ENCODE measurements around the gene AP1S1.

The AP1S1 gene

DNA sequence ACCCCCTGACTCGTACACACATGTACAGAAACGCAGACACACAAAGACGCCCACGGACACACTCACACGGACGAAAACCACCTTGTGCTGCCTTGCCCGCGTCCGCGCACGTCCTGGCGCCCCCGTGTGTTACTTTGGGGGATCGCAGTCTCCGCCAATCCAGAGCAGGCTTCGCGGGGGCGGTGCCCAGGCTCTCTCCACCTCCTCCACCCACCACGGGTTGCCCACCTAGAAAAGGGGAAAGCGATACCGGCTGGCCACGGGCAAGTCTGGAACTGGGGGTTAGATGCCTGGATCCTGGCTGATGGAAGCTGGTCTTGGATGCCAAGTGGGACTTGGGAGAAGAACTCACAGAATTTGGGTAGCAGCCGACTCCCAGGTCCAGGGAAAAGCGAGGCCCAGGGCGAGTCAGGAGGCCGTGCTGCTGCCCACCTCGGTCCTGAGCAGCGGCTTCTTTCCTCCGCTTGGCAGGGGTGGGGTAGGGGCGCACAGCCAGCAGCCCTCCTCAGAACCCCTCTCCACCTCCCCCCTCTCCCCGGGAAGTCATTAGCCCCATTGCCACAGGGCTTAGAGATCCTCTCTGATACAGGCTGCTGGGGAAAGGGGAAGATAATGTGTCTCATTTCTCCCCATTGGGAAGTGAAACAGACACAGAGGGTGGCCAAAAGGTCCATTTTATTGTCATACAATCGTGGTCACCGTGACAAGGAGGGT is 15.7 kb downstream of the AP1S1 start:
- Histone ChIP-seq H3K4me3 (ENCODE audit: low read depth, low read length) (peak overlapping the region; percentile 73), H3K9ac (ENCODE audit: low read depth, low read length) (no peak overlapping the region), H3K27me3 (ENCODE audit: control insufficient read depth, insufficient read depth, low read length) (peaks cover 83% of the 10 kb centered on the region), H3K4me1 (ENCODE audit: control insufficient read depth, insufficient read depth, low read length) (peaks cover 33% of the 10 kb centered on the region), H3K9me3 (ENCODE audit: control insufficient read depth, insufficient read depth, low read length) (no peaks in the 10 kb centered on the region), H3K36me3 (ENCODE audit: control insufficient read depth, insufficient read depth, low read length) (no peaks in the 10 kb centered on the region)

DNA sequence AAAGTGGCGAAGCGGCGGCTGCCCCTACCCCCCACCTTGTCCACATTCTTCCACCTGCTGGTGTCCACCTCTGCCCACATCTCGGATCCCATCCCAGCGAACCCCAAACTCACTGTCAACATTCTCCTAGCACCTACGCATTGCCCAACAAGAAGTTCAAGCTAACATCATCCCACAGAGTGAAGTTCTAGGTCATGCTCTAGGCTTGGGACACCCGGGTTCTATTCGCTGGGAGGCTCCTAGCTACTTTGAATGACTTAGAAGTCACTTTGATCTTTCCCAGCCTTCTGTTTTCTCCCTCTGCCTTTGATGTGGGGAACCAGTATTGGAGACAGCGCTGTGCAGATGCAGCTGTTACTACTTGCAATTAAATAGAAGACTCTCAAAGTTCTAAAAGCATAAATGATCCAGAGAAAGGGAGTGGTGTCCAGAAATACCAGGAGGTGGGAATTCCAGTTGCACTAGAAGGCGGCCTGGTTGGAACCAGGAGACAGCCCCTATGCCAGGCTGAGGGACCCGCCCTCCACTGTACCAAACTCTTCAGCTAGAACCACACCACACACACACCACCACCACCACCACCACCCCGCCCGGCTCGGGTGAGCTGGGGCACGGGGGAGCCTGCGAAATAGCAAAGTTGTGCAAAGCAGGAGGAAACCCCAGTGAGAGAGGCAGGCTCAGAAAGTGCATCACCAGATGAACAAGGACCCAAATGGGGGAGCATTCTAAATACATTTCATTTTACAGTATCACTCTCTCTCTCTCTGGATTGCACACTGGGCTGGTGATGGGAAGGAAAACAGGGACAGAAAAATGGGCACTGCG is 16.6 kb downstream of the AP1S1 start:
- Histone ChIP-seq H3K9ac (ENCODE audit: low read depth, low read length) (no peak overlapping the region), H3K4me3 (ENCODE audit: low read depth, low read length) (peak overlapping the region; percentile 73), H3K27me3 (ENCODE audit: control insufficient read depth, insufficient read depth, low read length) (peaks cover 89% of the 10 kb centered on the region), H3K36me3 (ENCODE audit: control insufficient read depth, insufficient read depth, low read length) (no peaks in the 10 kb centered on the region), H3K4me1 (ENCODE audit: control insufficient read depth, insufficient read depth, low read length) (peaks cover 33% of the 10 kb centered on the region), H3K9me3 (ENCODE audit: control insufficient read depth, insufficient read depth, low read length) (no peaks in the 10 kb centered on the region)

- H3K27me3 ChIP-seq (ENCODE audit: control insufficient read depth, insufficient read depth, low read length): peaks cover 93% of the 10 kb centered on the region
- no peaks in the 10 kb centered on the region for H3K9me3 ChIP-seq (ENCODE audit: control insufficient read depth, insufficient read depth, low read length)
- H3K4me1 ChIP-seq (ENCODE audit: control insufficient read depth, insufficient read depth, low read length): peaks cover 33% of the 10 kb centered on the region
- H3K36me3 ChIP-seq (ENCODE audit: control insufficient read depth, insufficient read depth, low read length): no peaks in the 10 kb centered on the region
- no peak overlapping the region for H3K9ac ChIP-seq (ENCODE audit: low read depth, low read length)
- peak overlapping the region; percentile 69 for H3K4me3 ChIP-seq (ENCODE audit: low read depth, low read length)
Measured at GRCh38 chr7:101171442-101171837, 17.2 kb downstream of the AP1S1 start.

DNA sequence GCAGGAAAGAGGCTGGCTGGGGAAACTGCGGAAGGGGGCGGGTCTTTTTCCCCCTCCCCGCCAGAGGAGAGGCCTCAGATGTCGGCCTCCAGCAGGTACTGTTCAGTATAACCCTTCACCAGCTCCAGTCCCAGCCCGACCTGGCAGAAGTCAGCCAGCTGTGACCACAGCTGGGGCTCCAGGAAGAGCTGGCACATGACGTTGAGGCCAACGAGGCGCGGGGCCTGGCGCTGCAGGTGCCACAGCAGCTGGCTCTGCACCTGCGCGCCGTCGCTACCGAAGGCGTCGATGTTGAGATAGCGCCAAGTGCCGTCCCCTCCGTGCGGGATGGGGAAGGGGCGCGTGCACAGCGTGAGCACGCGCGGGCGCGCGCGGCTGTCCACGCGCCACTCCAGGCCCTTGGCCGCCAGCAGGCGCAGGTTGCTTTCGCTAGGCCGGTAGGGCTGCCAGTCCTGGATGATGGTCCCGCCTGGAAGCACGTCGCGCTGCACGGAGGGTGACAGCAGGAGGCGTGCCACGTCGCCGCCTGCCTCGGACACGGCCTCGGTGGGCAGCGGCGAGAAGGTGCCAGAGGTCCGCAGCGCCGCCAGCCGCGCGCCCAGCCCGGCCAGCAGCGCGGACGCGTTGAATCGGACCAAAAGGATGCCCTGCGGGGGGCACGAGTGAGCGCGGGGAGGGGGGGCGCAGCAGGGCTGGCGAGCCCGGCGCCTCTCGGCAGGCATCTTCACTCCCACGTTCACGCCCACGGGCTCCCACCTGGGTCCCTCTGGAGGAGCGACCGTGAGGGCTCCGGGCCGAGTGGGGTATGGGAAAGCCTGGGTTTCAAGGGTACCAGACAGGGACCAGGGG is 18.0 kb downstream of the AP1S1 start:
- Histone ChIP-seq H3K9me3 (ENCODE audit: control insufficient read depth, insufficient read depth, low read length) (no peaks in the 10 kb centered on the region), H3K9ac (ENCODE audit: low read depth, low read length) (no peak overlapping the region), H3K27me3 (ENCODE audit: control insufficient read depth, insufficient read depth, low read length) (peaks cover 96% of the 10 kb centered on the region), H3K4me1 (ENCODE audit: control insufficient read depth, insufficient read depth, low read length) (peaks cover 33% of the 10 kb centered on the region), H3K4me3 (ENCODE audit: low read depth, low read length) (peak overlapping the region; percentile 69), H3K36me3 (ENCODE audit: control insufficient read depth, insufficient read depth, low read length) (no peaks in the 10 kb centered on the region)

DNA sequence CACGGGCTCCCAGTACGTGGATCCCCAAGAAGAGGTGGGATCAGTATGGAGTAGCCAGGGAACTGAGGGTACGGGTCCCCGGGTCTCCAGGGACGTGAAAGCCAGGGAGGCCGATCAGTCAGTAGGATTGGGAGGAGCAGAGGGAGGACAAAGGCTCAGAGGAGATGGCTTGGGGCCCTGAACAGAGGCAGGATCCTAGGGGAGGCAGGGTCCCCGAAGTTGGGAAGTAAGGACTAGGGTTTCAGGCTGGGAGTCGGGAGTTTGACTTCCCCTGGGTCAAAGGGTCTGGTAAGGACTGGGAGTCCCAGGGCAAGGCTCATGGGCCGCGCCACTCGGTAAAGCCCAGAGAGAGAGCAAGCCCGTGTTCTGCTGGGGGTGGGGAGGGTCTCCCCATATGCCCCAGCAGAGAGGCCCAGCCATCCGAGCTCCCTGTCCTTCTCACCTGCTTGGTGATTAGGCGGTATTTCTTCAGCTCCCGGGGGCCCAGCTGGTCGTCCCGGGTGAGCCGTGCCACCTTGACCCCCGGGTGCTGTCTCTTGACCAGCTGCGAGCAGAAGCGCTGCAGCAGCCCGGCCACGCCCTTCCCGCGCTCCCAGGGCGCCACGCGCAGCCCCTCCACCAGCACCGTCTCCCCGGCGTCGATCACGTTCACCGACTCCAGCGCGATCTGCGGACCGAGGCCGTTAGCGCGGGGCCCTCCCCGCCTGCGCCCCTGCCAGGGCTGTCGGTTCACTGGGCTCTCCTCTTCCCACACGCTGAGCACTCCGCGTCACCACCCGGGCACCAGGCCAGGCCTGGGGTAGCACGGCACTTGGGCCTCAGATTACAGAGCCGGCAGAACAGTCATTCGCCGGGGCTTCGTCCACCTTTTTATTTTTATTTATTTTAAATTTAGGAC is 18.8 kb downstream of the AP1S1 start:
- H3K27me3 ChIP-seq (ENCODE audit: control insufficient read depth, insufficient read depth, low read length): peaks cover 98% of the 10 kb centered on the region
- peak overlapping the region; percentile 69 for H3K4me3 ChIP-seq (ENCODE audit: low read depth, low read length)
- peaks cover 26% of the 10 kb centered on the region for H3K4me1 ChIP-seq (ENCODE audit: control insufficient read depth, insufficient read depth, low read length)
- H3K9ac ChIP-seq (ENCODE audit: low read depth, low read length): no peak overlapping the region
- H3K9me3 ChIP-seq (ENCODE audit: control insufficient read depth, insufficient read depth, low read length): no peaks in the 10 kb centered on the region
- no peaks in the 10 kb centered on the region for H3K36me3 ChIP-seq (ENCODE audit: control insufficient read depth, insufficient read depth, low read length)

- no peaks in the 10 kb centered on the region for H3K9me3 ChIP-seq (ENCODE audit: control insufficient read depth, insufficient read depth, low read length)
- H3K4me3 ChIP-seq (ENCODE audit: low read depth, low read length): peak overlapping the region; percentile 69
- no peak overlapping the region for H3K9ac ChIP-seq (ENCODE audit: low read depth, low read length)
- no peaks in the 10 kb centered on the region for H3K36me3 ChIP-seq (ENCODE audit: control insufficient read depth, insufficient read depth, low read length)
- peaks cover 20% of the 10 kb centered on the region for H3K4me1 ChIP-seq (ENCODE audit: control insufficient read depth, insufficient read depth, low read length)
- peaks cover 96% of the 10 kb centered on the region for H3K27me3 ChIP-seq (ENCODE audit: control insufficient read depth, insufficient read depth, low read length)
Measured at GRCh38 chr7:101173752-101174244, 19.5 kb downstream of the AP1S1 start.

GRCh38 chr7:101174322-101174854 is 20.1 kb downstream of the AP1S1 start:
- peak overlapping the region; percentile 69 for H3K4me3 ChIP-seq (ENCODE audit: low read depth, low read length)
- H3K9me3 ChIP-seq (ENCODE audit: control insufficient read depth, insufficient read depth, low read length): no peaks in the 10 kb centered on the region
- no peaks in the 10 kb centered on the region for H3K36me3 ChIP-seq (ENCODE audit: control insufficient read depth, insufficient read depth, low read length)
- no peak overlapping the region for H3K9ac ChIP-seq (ENCODE audit: low read depth, low read length)
- H3K4me1 ChIP-seq (ENCODE audit: control insufficient read depth, insufficient read depth, low read length): peaks cover 16% of the 10 kb centered on the region
- H3K27me3 ChIP-seq (ENCODE audit: control insufficient read depth, insufficient read depth, low read length): peaks cover 90% of the 10 kb centered on the region

DNA sequence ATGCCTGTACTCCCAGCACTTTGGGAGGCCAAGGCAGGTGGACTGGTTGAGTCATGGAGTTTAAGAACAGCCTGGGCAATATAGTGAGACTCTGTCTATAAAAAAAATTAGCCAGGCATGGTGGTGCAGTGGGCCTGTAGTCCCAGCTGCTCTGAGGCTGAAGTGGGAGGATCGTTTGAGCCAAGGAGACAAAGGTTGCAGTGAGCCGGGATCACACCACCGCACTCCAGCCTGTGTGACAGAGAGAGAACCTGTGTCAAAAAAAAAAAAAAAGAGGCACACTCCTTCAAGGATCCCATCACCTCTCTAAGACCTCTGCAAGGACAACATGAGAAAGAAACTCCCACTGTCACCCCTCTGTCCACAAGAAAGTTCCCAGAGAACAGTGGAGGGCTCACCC is 21.4 kb downstream of the AP1S1 start:
- Histone ChIP-seq H3K9me3 (ENCODE audit: control insufficient read depth, insufficient read depth, low read length) (no peaks in the 10 kb centered on the region), H3K4me3 (ENCODE audit: low read depth, low read length) (no peak overlapping the region), H3K36me3 (ENCODE audit: control insufficient read depth, insufficient read depth, low read length) (no peaks in the 10 kb centered on the region), H3K27me3 (ENCODE audit: control insufficient read depth, insufficient read depth, low read length) (peaks cover 82% of the 10 kb centered on the region), H3K9ac (ENCODE audit: low read depth, low read length) (no peak overlapping the region), H3K4me1 (ENCODE audit: control insufficient read depth, insufficient read depth, low read length) (peaks cover 8% of the 10 kb centered on the region)

DNA sequence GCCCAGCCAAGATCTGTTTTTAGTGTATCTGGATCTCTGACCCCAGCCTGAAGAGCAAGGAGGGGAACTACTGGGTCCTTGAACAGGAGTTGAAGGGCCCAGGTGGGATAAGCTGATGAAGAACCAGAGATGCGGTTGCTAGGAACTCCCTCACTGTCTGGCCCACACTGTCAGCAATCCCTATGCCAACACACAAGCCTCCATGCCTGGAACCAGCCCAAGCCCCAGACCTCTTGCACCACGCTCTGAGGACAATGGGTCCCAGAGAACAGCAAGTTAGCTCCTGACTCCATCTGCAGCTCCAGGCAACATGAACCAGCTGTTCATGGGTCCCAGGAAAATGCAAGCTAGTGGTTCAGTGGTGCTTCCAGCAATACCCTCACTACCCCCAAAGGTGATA is 23.4 kb downstream of the AP1S1 start:
- Histone ChIP-seq H3K27me3 (ENCODE audit: control insufficient read depth, insufficient read depth, low read length) (peaks cover 66% of the 10 kb centered on the region), H3K9me3 (ENCODE audit: control insufficient read depth, insufficient read depth, low read length) (no peaks in the 10 kb centered on the region), H3K4me1 (ENCODE audit: control insufficient read depth, insufficient read depth, low read length) (peaks cover 4% of the 10 kb centered on the region), H3K4me3 (ENCODE audit: low read depth, low read length) (no peak overlapping the region), H3K36me3 (ENCODE audit: control insufficient read depth, insufficient read depth, low read length) (no peaks in the 10 kb centered on the region), H3K9ac (ENCODE audit: low read depth, low read length) (no peak overlapping the region)

DNA sequence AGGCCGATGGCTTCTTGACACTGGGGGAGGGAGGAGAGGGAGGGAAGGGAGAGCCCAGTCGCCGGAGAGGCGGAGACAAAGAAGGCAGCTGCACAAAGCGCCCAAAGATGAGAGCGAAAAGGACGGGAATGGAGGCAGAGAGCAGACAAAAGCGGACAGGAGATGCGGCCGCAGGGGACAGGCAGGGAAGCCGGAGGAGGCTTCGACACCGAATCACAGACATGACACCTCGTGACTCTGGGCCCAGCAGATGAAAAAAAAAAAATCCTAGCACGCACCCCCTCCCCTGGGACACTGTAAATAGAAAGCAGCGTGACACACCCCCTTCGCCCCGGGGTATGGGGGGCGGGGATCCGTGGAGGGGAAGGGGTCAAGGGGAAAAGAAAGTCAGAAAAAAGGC is 24.8 kb downstream of the AP1S1 start:
- Histone ChIP-seq H3K27me3 (ENCODE audit: control insufficient read depth, insufficient read depth, low read length) (peaks cover 52% of the 10 kb centered on the region), H3K9ac (ENCODE audit: low read depth, low read length) (no peak overlapping the region), H3K9me3 (ENCODE audit: control insufficient read depth, insufficient read depth, low read length) (no peaks in the 10 kb centered on the region), H3K4me1 (ENCODE audit: control insufficient read depth, insufficient read depth, low read length) (no peaks in the 10 kb centered on the region), H3K4me3 (ENCODE audit: low read depth, low read length) (peak overlapping the region; percentile 53), H3K36me3 (ENCODE audit: control insufficient read depth, insufficient read depth, low read length) (no peaks in the 10 kb centered on the region)

Measured in iPS-15b (cell line).